Small intestine (tissue), 7 donors: ENCODE results near the gene GNG13. TPM values are rescaled to one million over a fixed set of nuclear protein-coding genes. Genes with fewer than 3 reads are reported as not detected.
"Not testable (repeated sequence)": the region's sequence is repeated elsewhere in the genome, so short reads cannot be mapped to it uniquely, and the experiment has no call there.

ENCODE experiments used
- DNase-seq, 2 donors: peaks; one replicate each; pipeline versions ENCODE4 v3.0.0 to v3.0.0-alpha.2; 2013
- FAIRE-seq: peaks from 2 replicates; lab custom pipeline; 2012; peaks lifted over from hg19 to GRCh38; lab: Jason Lieb, UNC
- H3K27ac ChIP-seq, 3 donors: one replicate each; pipeline ENCODE4 v1.5.1; 2013; ENCODE audit warnings: low read length in 2 of 3, mild to moderate bottlenecking in 2 of 3, control low read depth in 1 of 3, inconsistent platforms in 1 of 3, low read depth in 1 of 3, moderate library complexity in 1 of 3
- H3K27me3 ChIP-seq, 3 donors: one replicate each; pipeline ENCODE4 v1.6.1; 2013; ENCODE audit warnings: low read length in 3 of 3, inconsistent platforms in 1 of 3; ENCODE audit not compliant: control insufficient read depth in 3 of 3, insufficient read depth in 3 of 3
- H3K36me3 ChIP-seq, 3 donors: one replicate each; pipeline ENCODE4 v1.6.1; 2013; ENCODE audit warnings: low read length in 3 of 3, inconsistent platforms in 1 of 3, low read depth in 1 of 3, mild to moderate bottlenecking in 1 of 3, moderate library complexity in 1 of 3; ENCODE audit not compliant: control insufficient read depth in 3 of 3, insufficient read depth in 2 of 3
- H3K4me1 ChIP-seq, 3 donors: one replicate each; pipeline ENCODE4 v1.6.1; 2013; ENCODE audit warnings: low read length in 2 of 3, inconsistent platforms in 1 of 3, low read depth in 1 of 3, mild to moderate bottlenecking in 1 of 3, moderate library complexity in 1 of 3; ENCODE audit not compliant: control insufficient read depth in 3 of 3, insufficient read depth in 2 of 3
- H3K4me3 ChIP-seq, 3 donors: one replicate each; pipeline ENCODE4 v1.5.1; 2013; ENCODE audit warnings: low read length in 3 of 3, control low read depth in 1 of 3, inconsistent platforms in 1 of 3, low read depth in 1 of 3, mild to moderate bottlenecking in 1 of 3, moderate library complexity in 1 of 3
- H3K9me3 ChIP-seq, 2 donors: one replicate each; pipeline ENCODE4 v1.6.1; 2013; ENCODE audit warnings: low read depth in 1 of 2, low read length in 1 of 2; ENCODE audit not compliant: control insufficient read depth in 2 of 2, insufficient read depth in 1 of 2
- WGBS, 3 donors: extraction: QIAGEN DNeasy Blood & Tissue Kit; methylation state at CpG; one replicate each; pipeline ENCODE4 v1.1.7; 2013; 5-methylcytosine and 5-hydroxymethylcytosine counted together
- polyA plus RNA-seq, 4 donors: library from polyadenylated mRNA; stranded (reverse) in 3 of 4; unstranded in 1 of 4; fragments of 200-250 nt in 3 of 4; fragments of 120-200 nt in 1 of 4; gene quantifications; one replicate each; pipeline versions ENCODE4 v1.2.1 to v1.2.3, GENCODE V29; 2013
- donor health status: healthy with polysubstance abuse.
- donor health status: control.
- donor health status: control.
- donor health status: Bipolar disorder and iron deficiency.
- donor health status: healthy.

Gene GNG13
- polyA plus RNA-seq, 4 donors: 0.73 to 3.0 (median 1.9) TPM

- Histone ChIP-seq H3K4me3 (no peak overlapping the region), H3K9me3 (peaks cover 0 to 3% of the 10 kb centered on the region in 2 donors), H3K36me3 (no peaks in the 10 kb centered on the region), H3K27me3 (peaks cover 0 to 3% (median under 1%) of the 10 kb centered on the region in 3 donors), H3K27ac (no peak overlapping the region), H3K4me1 (peaks cover 0 to 20% (median 0%) of the 10 kb centered on the region in 3 donors)
- WGBS, 3 donors: 87 to 93% (median 90%) methylated on average over 5 of the region's 5 CpGs
- no peak for DNase-seq
- no peak for FAIRE-seq
Measured at GRCh38 chr16:756428-756827, 44.1 kb downstream of the GNG13 start.

GRCh38 chr16:754656-755055 lies 45.9 kb downstream of the GNG13 start:
- FAIRE-seq (no peak), DNase-seq (no peak)
- H3K27ac ChIP-seq: no peak overlapping the region
- H3K4me3 ChIP-seq: no peak overlapping the region
- H3K27me3 ChIP-seq: peaks cover 2 to 8% (median 6%) of the 10 kb centered on the region in 3 donors
- peaks cover 0 to 7% (median 0%) of the 10 kb centered on the region in 3 donors for H3K4me1 ChIP-seq
- WGBS, 3 donors: 35 to 39% (median 36%) methylated on average over 11 of the region's 11 CpGs
- peaks cover 0 to 3% of the 10 kb centered on the region in 2 donors for H3K9me3 ChIP-seq
- H3K36me3 ChIP-seq: no peaks in the 10 kb centered on the region

- not testable (repeated sequence) for H3K27ac ChIP-seq, H3K4me1 ChIP-seq, H3K36me3 ChIP-seq, FAIRE-seq, H3K9me3 ChIP-seq, DNase-seq, H3K4me3 ChIP-seq, H3K27me3 ChIP-seq
- 71 to 84% (median 77%) methylated on average over 11 of the region's 11 CpGs for WGBS, 3 donors
Measured at GRCh38 chr16:754121-754607, 46.4 kb downstream of the GNG13 start.

- peaks cover 0 to 3% (median 0%) of the 10 kb centered on the region in 3 donors for H3K4me1 ChIP-seq
- H3K27ac ChIP-seq: no peak overlapping the region
- H3K4me3 ChIP-seq: no peak overlapping the region
- H3K27me3 ChIP-seq: peaks cover 2 to 8% (median 6%) of the 10 kb centered on the region in 3 donors
- DNase-seq (peak in 1 of 2 donors; percentile 44), FAIRE-seq (no peak)
- H3K36me3 ChIP-seq: no peaks in the 10 kb centered on the region
- 16 to 30% (median 26%) methylated on average over 10 of the region's 10 CpGs for WGBS, 3 donors
- peaks cover 0 to 3% of the 10 kb centered on the region in 2 donors for H3K9me3 ChIP-seq
Measured at GRCh38 chr16:752007-752312, 48.6 kb downstream of the GNG13 start.

- no peak for FAIRE-seq
Measured at GRCh38 chr16:751152-752006, 49.2 kb downstream of the GNG13 start.

GRCh38 chr16:750485-750884 lies 50.0 kb downstream of the GNG13 start:
- no peak for DNase-seq
- Histone ChIP-seq H3K27ac (no peak overlapping the region), H3K27me3 (peaks cover 2 to 8% (median 6%) of the 10 kb centered on the region in 3 donors), H3K4me3 (no peak overlapping the region), H3K36me3 (no peaks in the 10 kb centered on the region), H3K4me1 (peaks cover 0 to 3% (median 0%) of the 10 kb centered on the region in 3 donors), H3K9me3 (no peaks in the 10 kb centered on the region)
- 63 to 73% (median 72%) methylated on average over 9 of the region's 9 CpGs for WGBS, 3 donors
- no peak for FAIRE-seq

More at GRCh38 chr16:751152-752006, 49.2 kb downstream of the GNG13 start:
- Histone ChIP-seq H3K9me3 (no peaks in the 10 kb centered on the region), H3K4me3 (no peak overlapping the region), H3K27me3 (peaks cover 2 to 8% (median 6%) of the 10 kb centered on the region in 3 donors), H3K36me3 (no peaks in the 10 kb centered on the region), H3K27ac (no peak overlapping the region), H3K4me1 (peaks cover 0 to 3% (median 0%) of the 10 kb centered on the region in 3 donors)
- no peak for DNase-seq
- WGBS, 3 donors: 38 to 62% (median 51%) methylated on average over 38 to 39 of the region's 39 CpGs

GRCh38 chr16:749010-749409 lies 51.5 kb downstream of the GNG13 start:
- no peak overlapping the region for H3K27ac ChIP-seq
- FAIRE-seq (no peak), DNase-seq (no peak)
- WGBS, 3 donors: 77 to 90% (median 80%) methylated on average over 6 of the region's 6 CpGs
- H3K4me1 ChIP-seq: peaks cover 0 to 3% (median 0%) of the 10 kb centered on the region in 3 donors
- H3K4me3 ChIP-seq: no peak overlapping the region
- H3K36me3 ChIP-seq: no peaks in the 10 kb centered on the region
- peaks cover 2 to 8% (median 6%) of the 10 kb centered on the region in 3 donors for H3K27me3 ChIP-seq
- no peaks in the 10 kb centered on the region for H3K9me3 ChIP-seq
